GM13977 (cell line): ENCODE measurements around the gene ADAM15.

Source experiments
- DNase-seq: peaks from one replicate; pipeline ENCODE4 v3.0.0; 2012; ENCODE audit warnings: low spot score
- CTCF ChIP-seq: IDR thresholded peaks from 2 replicates; pipeline ENCODE4 v1.5.1; 2012; ENCODE audit warnings: mild to moderate bottlenecking, control low read depth; ENCODE audit not compliant: insufficient read depth; ENCODE audit errors: extremely low read depth, missing control alignments
- in situ Hi-C: fragments of 300-500 bp; cut with MboI; formaldehyde crosslinking; loops from one replicate; pipeline ENCODE4 v1.12.0; 2022; ENCODE audit warnings: low sequenced_read_pairs, low pct_unique_long_range_greater_than_20kb, mixed read lengths, inconsistent platforms; ENCODE audit not compliant: unreplicated experiment

ADAM15 gene

GRCh38 chr1:155052439-155053395, 1.6 kb downstream of the ADAM15 start:
- TF ChIP-seq CTCF, result peak; percentile 45
- in situ Hi-C loops, result loop anchor here (25.0 kb wide), 1 partner anchor 390 kb away; no protein-coding TSS in a partner anchor
- peak; percentile 62 for DNase-seq

DNA sequence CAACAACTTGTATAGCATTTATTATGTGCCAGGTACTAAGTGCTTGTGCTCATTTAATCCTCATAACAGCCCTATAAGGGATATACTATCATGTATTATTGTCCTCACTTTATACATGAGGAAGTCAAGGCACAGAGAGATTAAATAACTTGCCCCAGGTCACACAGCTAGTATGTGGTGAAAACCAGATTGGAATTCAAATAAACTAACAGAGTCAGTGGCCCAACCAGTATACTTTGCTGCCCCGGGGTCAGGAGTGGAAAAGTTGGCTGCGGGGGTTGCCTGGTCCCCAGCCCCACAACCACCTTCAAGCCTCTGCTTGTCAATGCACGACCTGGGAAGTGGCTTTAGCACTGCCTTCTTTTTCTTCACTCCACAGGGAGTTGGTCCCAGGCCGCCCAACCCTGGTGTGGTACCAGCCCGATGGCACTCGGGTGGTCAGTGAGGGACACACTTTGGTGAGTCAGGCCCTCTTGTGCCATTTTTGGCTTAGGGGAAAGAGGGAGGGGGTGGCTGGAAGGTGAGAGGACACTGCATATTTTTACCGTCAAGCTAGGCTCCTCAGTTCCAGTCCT, 2.5 kb downstream of the ADAM15 start:
- no peak for DNase-seq
- no peak for TF ChIP-seq CTCF
- in situ Hi-C loops, result loop anchor here (25.0 kb wide), 1 partner anchor 391 kb away; no protein-coding TSS in a partner anchor

DNA sequence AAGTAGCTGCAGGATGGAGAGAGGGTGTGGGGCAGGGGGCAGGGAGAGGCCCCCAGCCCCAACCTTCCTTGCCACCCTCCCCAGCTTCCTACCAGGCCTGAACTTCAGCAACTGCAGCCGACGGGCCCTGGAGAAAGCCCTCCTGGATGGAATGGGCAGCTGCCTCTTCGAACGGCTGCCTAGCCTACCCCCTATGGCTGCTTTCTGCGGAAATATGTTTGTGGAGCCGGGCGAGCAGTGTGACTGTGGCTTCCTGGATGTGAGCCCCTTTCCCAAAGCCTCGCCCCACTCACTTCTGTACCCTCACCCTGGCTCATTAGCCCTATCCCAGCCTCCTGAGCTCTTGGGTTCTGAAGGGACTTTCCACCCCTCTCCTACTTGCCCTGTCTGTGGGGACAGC, 6.0 kb downstream of the ADAM15 start:
- no peak for TF ChIP-seq CTCF
- in situ Hi-C loops, result loop anchor here (25.0 kb wide), 1 partner anchor 395 kb away; no protein-coding TSS in a partner anchor
- DNase-seq, result no peak

DNA sequence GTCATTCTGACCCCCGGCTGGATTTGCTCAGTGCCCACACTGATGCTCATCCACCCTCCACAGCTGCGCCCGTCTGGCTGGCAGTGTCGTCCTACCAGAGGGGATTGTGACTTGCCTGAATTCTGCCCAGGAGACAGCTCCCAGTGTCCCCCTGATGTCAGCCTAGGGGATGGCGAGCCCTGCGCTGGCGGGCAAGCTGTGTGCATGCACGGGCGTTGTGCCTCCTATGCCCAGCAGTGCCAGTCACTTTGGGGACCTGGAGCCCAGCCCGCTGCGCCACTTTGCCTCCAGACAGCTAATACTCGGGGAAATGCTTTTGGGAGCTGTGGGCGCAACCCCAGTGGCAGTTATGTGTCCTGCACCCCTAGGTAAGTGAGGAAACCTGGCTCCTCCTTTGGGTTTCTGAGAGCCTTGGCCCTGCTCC, 6.7 kb downstream of the ADAM15 start:
- TF ChIP-seq CTCF, result no peak
- in situ Hi-C loops, result loop anchor here (25.0 kb wide), 1 partner anchor 395 kb away; no protein-coding TSS in a partner anchor
- no peak for DNase-seq

- in situ Hi-C loops, result loop anchor here (25.0 kb wide), 1 partner anchor 398 kb away; no protein-coding TSS in a partner anchor
- no peak for DNase-seq
- no peak for TF ChIP-seq CTCF
Observed at GRCh38 chr1:155060736-155061135, 9.6 kb downstream of the ADAM15 start.

DNA sequence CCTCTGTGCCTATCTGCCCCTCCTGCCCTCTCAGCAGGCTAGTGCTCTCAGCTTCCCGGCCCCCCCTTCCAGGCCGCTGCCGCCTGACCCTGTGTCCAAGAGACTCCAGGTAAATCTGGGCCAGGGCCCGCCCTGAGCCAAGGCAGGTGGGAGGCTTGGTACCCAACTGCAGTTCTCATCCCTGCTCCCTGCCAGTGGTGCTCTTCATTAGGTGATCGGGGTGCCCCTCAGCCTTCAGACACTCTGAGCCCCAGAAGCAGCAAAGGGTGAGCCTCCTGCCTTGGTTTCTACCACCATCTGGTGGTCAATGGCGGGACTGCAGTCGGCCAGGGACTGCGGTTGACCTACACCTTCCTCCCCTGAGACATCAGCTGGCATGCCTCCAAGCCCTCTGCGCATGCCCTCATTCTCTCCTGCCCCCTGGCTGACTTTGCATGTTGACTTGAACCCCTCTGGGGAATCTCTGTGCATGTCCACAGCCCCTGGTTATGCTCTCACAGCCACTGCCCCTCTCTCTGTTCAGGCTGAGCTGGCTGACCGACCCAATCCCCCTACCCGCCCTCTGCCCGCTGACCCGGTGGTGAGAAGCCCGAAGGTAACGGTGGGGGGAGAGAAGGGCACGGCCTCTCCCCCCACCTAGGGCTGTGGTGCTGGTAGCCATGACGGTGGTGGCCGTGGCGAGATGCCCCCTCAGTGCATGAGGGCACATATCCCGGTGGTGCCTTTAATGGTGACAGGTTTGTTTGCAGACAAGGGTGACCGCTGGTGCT, 10.4 kb downstream of the ADAM15 start:
- peak; percentile 98 for TF ChIP-seq CTCF
- peak; percentile 93 for DNase-seq
- in situ Hi-C loops, result loop anchor here (25.0 kb wide), 1 partner anchor 399 kb away; no protein-coding TSS in a partner anchor
